ENCODE results near the gene NGEF. TPM values are rescaled to one million over a fixed set of nuclear protein-coding genes. Genes with fewer than 3 reads are reported as not detected.

The NGEF gene
- total and polyA plus RNA-seq, 7 donors: 0.13 to 0.51 (median 0.25) TPM; not detected in 1

GRCh38 chr2:232950751-232951150 is 62.3 kb downstream of the NGEF start:
- TF ChIP-seq CTCF (IDR thresholded peaks at IDR 0.05): no peak
- intact Hi-C loops (cut with DNase I): no loop called here
- ATAC-seq (no peak), DNase-seq (no peak)
- no peaks in the 10 kb centered on the region for H3K36me3 ChIP-seq (ENCODE audit: insufficient read depth in 1 of 2, low read depth in 1 of 2)
- H3K9me3 ChIP-seq: no peaks in the 10 kb centered on the region
- no peak overlapping the region for H3K27ac ChIP-seq
- H3K4me3 ChIP-seq: no peak overlapping the region
- H3K4me1 ChIP-seq: no peaks in the 10 kb centered on the region
- 68 to 73% (median 69%) methylated on average over 8 of the region's 8 CpGs for WGBS, 3 donors
- no peaks in the 10 kb centered on the region for H3K27me3 ChIP-seq (ENCODE audit: insufficient read depth in 3 of 3, low read length in 2 of 3)

GRCh38 chr2:232949016-232949415 is 64.0 kb downstream of the NGEF start:
- intact Hi-C loops (cut with DNase I): no loop called here

GRCh38 chr2:232942831-232943230 is 70.2 kb downstream of the NGEF start:
- WGBS, 3 donors: 56 to 65% (median 56%) methylated on average over 3 of the region's 3 CpGs
- Histone ChIP-seq H3K9me3 (no peaks in the 10 kb centered on the region), H3K27me3 (ENCODE audit: insufficient read depth in 3 of 3, low read length in 2 of 3) (no peaks in the 10 kb centered on the region), H3K27ac (no peak overlapping the region), H3K4me1 (no peaks in the 10 kb centered on the region), H3K4me3 (no peak overlapping the region), H3K36me3 (ENCODE audit: insufficient read depth in 1 of 2, low read depth in 1 of 2) (no peaks in the 10 kb centered on the region)
- DNase-seq (no peak), ATAC-seq (no peak)
- intact Hi-C loops (cut with DNase I): no loop called here
- TF ChIP-seq CTCF (IDR thresholded peaks at IDR 0.05): no peak

More at GRCh38 chr2:232949016-232949415, 64.0 kb downstream of the NGEF start:
- no peaks in the 10 kb centered on the region for H3K9me3 ChIP-seq
- ATAC-seq: no peak
- no peaks in the 10 kb centered on the region for H3K4me1 ChIP-seq
- DNase-seq: no peak
- H3K36me3 ChIP-seq (ENCODE audit: insufficient read depth in 1 of 2, low read depth in 1 of 2): no peaks in the 10 kb centered on the region
- no peak overlapping the region for H3K4me3 ChIP-seq
- TF ChIP-seq CTCF (IDR thresholded peaks at IDR 0.05): no peak
- no peak overlapping the region for H3K27ac ChIP-seq
- no peaks in the 10 kb centered on the region for H3K27me3 ChIP-seq (ENCODE audit: insufficient read depth in 3 of 3, low read length in 2 of 3)
- WGBS, 3 donors: 83 to 90% (median 89%) methylated on average over 4 of the region's 4 CpGs

- H3K4me3 ChIP-seq: no peak overlapping the region
- ATAC-seq (no peak), DNase-seq (no peak)
- no peaks in the 10 kb centered on the region for H3K36me3 ChIP-seq (ENCODE audit: insufficient read depth in 1 of 2, low read depth in 1 of 2)
- no peak for TF ChIP-seq CTCF (IDR thresholded peaks at IDR 0.05)
- H3K9me3 ChIP-seq: no peaks in the 10 kb centered on the region
- 70 to 72% (median 71%) methylated on average over 10 of the region's 10 CpGs for WGBS, 3 donors
- H3K27me3 ChIP-seq (ENCODE audit: insufficient read depth in 3 of 3, low read length in 2 of 3): no peaks in the 10 kb centered on the region
- no peak overlapping the region for H3K27ac ChIP-seq
- intact Hi-C loops (cut with DNase I): no loop called here
- no peaks in the 10 kb centered on the region for H3K4me1 ChIP-seq
These were observed 71.0 kb downstream of the NGEF start for GRCh38 chr2:232941912-232942594.

GRCh38 chr2:232941400-232941799 is 71.7 kb downstream of the NGEF start:
- no peaks in the 10 kb centered on the region for H3K27me3 ChIP-seq (ENCODE audit: insufficient read depth in 3 of 3, low read length in 2 of 3)
- DNase-seq: no peak
- H3K4me3 ChIP-seq: no peak overlapping the region
- H3K36me3 ChIP-seq (ENCODE audit: insufficient read depth in 1 of 2, low read depth in 1 of 2): no peaks in the 10 kb centered on the region
- H3K4me1 ChIP-seq: no peaks in the 10 kb centered on the region
- H3K27ac ChIP-seq: no peak overlapping the region
- H3K9me3 ChIP-seq: no peaks in the 10 kb centered on the region
- no peak for ATAC-seq
- no peak for TF ChIP-seq CTCF (IDR thresholded peaks at IDR 0.05)
- intact Hi-C loops (cut with DNase I): no loop called here
- 70 to 80% (median 79%) methylated on average over 8 of the region's 8 CpGs for WGBS, 3 donors

All from psoas muscle (tissue), 8 donors.